CD8-positive, alpha-beta memory T cell (primary cell): ENCODE results near the gene KRT71. TPM values are rescaled to one million over a fixed set of nuclear protein-coding genes. Genes with fewer than 3 reads are reported as not detected.
A peak's percentile ranks its signal among the peaks of the same experiment; 100 is the strongest.

Source experiments
- CTCF ChIA-PET: fragments of 350-600 bp; sonication (Branson Sonifier 250); formaldehyde crosslinking; loops from one replicate; lab custom pipeline; 2021; ENCODE audit warnings: antibody characterized with exemption; lab: Charles Lee
- POLR2A ChIA-PET: fragments of 350-600 bp; sonication (Branson Sonifier 250); formaldehyde crosslinking; loops from one replicate; lab custom pipeline; 2021; ENCODE audit warnings: antibody characterized with exemption; lab: Charles Lee
- DNase-seq, 5 donors: peaks; one replicate each; pipeline versions ENCODE4 v3.0.0 to v3.0.0-alpha.2; 2020 to 2022; ENCODE audit warnings: mixed read lengths in 1 of 5
- H3K27ac ChIP-seq: one replicate; pipeline ENCODE4 v1.7.0; 2013; ENCODE audit warnings: low read depth, mild to moderate bottlenecking, low read length, moderate library complexity
- H3K27me3 ChIP-seq: 2 replicates; pipeline ENCODE4 v1.7.0; 2013; ENCODE audit warnings: low read length, mild to moderate bottlenecking; ENCODE audit not compliant: insufficient read depth, poor library complexity, severe bottlenecking
- H3K36me3 ChIP-seq: 2 replicates; pipeline ENCODE4 v1.7.0; 2013; ENCODE audit warnings: mild to moderate bottlenecking, low read length, moderate library complexity; ENCODE audit not compliant: insufficient read depth
- H3K4me1 ChIP-seq: 2 replicates; pipeline ENCODE4 v1.7.0; 2013; ENCODE audit warnings: mild to moderate bottlenecking, low read length, moderate library complexity; ENCODE audit not compliant: insufficient read depth
- H3K4me3 ChIP-seq: 2 replicates; pipeline ENCODE4 v1.7.0; 2013; ENCODE audit warnings: mild to moderate bottlenecking, low read length
- H3K9me3 ChIP-seq: 2 replicates; pipeline ENCODE4 v1.7.0; 2013; ENCODE audit warnings: mild to moderate bottlenecking, low read length
- H3K27ac Mint-ChIP-seq, 8 donors: one replicate each; pipeline ENCODE4 v1.8.0; 2020 to 2021; ENCODE audit warnings: mixed read lengths in 8 of 8, mild to moderate bottlenecking in 6 of 8, inconsistent platforms in 3 of 8, moderate library complexity in 3 of 8
- H3K27me3 Mint-ChIP-seq, 2 donors: one replicate each; pipeline ENCODE4 v1.8.0; 2020 to 2021; ENCODE audit warnings: mixed read lengths in 2 of 2, mild to moderate bottlenecking in 1 of 2, moderate library complexity in 1 of 2
- H3K36me3 Mint-ChIP-seq, 3 donors: one replicate each; pipeline ENCODE4 v1.8.0; 2020 to 2021; ENCODE audit warnings: mixed read lengths in 3 of 3, inconsistent platforms in 1 of 3, mild to moderate bottlenecking in 1 of 3
- H3K4me1 Mint-ChIP-seq, 3 donors: one replicate each; pipeline ENCODE4 v1.8.0; 2020 to 2021; ENCODE audit warnings: mixed read lengths in 3 of 3, inconsistent platforms in 1 of 3, mild to moderate bottlenecking in 1 of 3
- H3K4me3 Mint-ChIP-seq, 7 donors: one replicate each; pipeline ENCODE4 v1.8.0; 2020 to 2021; ENCODE audit warnings: mixed read lengths in 7 of 7, mild to moderate bottlenecking in 6 of 7, moderate library complexity in 4 of 7, inconsistent platforms in 2 of 7
- H3K9me3 Mint-ChIP-seq, 5 donors: one replicate each; pipeline ENCODE4 v1.8.0; 2020 to 2022; ENCODE audit warnings: mixed read lengths in 5 of 5, mild to moderate bottlenecking in 3 of 5, moderate library complexity in 2 of 5, inconsistent platforms in 1 of 5
- polyA plus RNA-seq: library from polyadenylated mRNA; unstranded; fragments of 300-500 nt; fragmentation: Illumina TruSeq; gene quantifications from one replicate; pipeline ENCODE4 v1.2.3, GENCODE V29; 2021
- total RNA-seq, 2 experiments: library from RNA; stranded (reverse); gene quantifications; one replicate each; pipeline ENCODE4 v1.2.3, GENCODE V29; 2021

Gene KRT71
- total and polyA plus RNA-seq, 3 experiments from 2014 or later: not detected

DNA sequence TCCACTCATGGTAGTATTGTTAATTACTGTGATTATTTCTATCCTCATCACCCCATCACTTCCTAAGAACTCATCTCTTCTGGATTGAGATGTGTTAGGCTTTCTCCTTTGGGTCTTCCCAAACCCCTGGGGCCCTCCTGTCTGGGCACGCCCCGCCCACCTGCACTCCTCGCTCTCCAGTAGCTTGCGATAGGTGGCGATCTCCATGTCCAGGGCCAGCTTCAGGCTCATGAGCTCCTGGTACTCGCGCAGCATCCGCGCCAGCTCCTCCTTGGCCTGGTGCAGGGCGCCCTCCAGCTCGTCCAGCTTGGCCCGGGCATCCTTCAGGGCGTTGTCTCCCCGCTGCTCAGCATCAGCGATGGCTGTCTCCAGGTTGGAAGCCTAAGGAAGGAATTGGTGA, 6.8 kb downstream of the KRT71 start:
- Histone ChIP-seq H3K36me3 (no peaks in the 10 kb centered on the region), H3K27me3 (no peaks in the 10 kb centered on the region), H3K4me1 (no peaks in the 10 kb centered on the region), H3K27ac (no peak overlapping the region), H3K4me3 (no peak overlapping the region), H3K9me3 (no peaks in the 10 kb centered on the region)
- POLR2A ChIA-PET: no interaction called here
- H3K27ac Mint-ChIP-seq: no peak overlapping the region
- H3K36me3 Mint-ChIP-seq: no peaks in the 10 kb centered on the region
- no peak for DNase-seq
- no peaks in the 10 kb centered on the region for H3K9me3 Mint-ChIP-seq
- CTCF ChIA-PET: no interaction called here
- peaks cover 0 to 17% (median 4%) of the 10 kb centered on the region in 3 donors for H3K4me1 Mint-ChIP-seq
- H3K27me3 Mint-ChIP-seq: peaks cover 7 to 20% of the 10 kb centered on the region in 2 donors
- H3K4me3 Mint-ChIP-seq: no peak overlapping the region

GRCh38 chr12:52543985-52544883, 8.7 kb downstream of the KRT71 start:
- CTCF ChIA-PET: interaction anchor here (1.2 kb wide), 1 partner anchor 10 kb away, joined by 3 read pairs; no protein-coding TSS in a partner anchor
- peaks cover 0 to 16% (median 4%) of the 10 kb centered on the region in 3 donors for H3K4me1 Mint-ChIP-seq
- H3K4me3 Mint-ChIP-seq: no peak overlapping the region

DNA sequence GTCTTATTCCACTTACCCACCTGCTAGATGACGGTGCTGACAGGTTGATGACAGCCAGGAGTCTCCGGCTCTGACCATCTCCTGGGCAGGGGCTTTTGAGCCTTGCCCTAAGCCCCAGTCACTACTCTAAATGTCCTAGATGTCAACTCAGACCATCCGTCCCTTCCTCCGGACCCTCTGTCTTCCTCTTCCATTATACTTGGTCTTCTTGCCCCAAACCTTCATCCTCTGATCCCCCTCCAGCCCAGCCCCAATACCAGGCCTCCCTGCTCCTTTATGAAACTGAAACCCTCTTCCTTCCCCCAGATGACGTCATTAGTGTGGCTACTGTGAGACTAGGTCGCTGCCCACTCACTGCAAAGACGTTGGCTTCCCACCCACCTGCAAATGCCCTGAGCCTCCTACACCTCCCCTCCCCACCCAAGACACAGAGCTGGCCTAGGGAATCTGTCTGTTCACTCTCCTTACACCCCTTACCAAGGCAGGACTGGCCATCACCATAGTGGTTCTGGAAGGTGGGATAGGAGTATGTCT, 10.1 kb downstream of the KRT71 start:
- H3K27ac ChIP-seq: no peak overlapping the region
- Mint-ChIP-seq H3K36me3 (no peaks in the 10 kb centered on the region), H3K27ac (peak overlapping the region in 3 of 8 donors; percentile 19 to 91 (median 33)), H3K4me3 (no peak overlapping the region), H3K9me3 (no peaks in the 10 kb centered on the region), H3K27me3 (peaks cover 5 to 14% of the 10 kb centered on the region in 2 donors), H3K4me1 (peaks cover 0 to 14% (median 4%) of the 10 kb centered on the region in 3 donors)
- no peaks in the 10 kb centered on the region for H3K36me3 ChIP-seq
- ChIA-PET POLR2A (no interaction called here), CTCF (no interaction called here)
- DNase-seq: no peak
- H3K4me1 ChIP-seq: no peaks in the 10 kb centered on the region
- H3K9me3 ChIP-seq: no peaks in the 10 kb centered on the region
- H3K27me3 ChIP-seq: no peaks in the 10 kb centered on the region
- no peak overlapping the region for H3K4me3 ChIP-seq

More at GRCh38 chr12:52543985-52544883, 8.7 kb downstream of the KRT71 start:
- no peak overlapping the region for H3K27ac ChIP-seq
- no peaks in the 10 kb centered on the region for H3K9me3 ChIP-seq
- H3K4me3 ChIP-seq: no peak overlapping the region
- POLR2A ChIA-PET: no interaction called here
- Mint-ChIP-seq H3K36me3 (no peaks in the 10 kb centered on the region), H3K9me3 (no peaks in the 10 kb centered on the region), H3K27ac (peak overlapping the region in 1 of 8 donors; percentile 86), H3K27me3 (peaks cover 3 to 14% of the 10 kb centered on the region in 2 donors)
- DNase-seq: no peak
- no peaks in the 10 kb centered on the region for H3K27me3 ChIP-seq
- no peaks in the 10 kb centered on the region for H3K4me1 ChIP-seq
- H3K36me3 ChIP-seq: no peaks in the 10 kb centered on the region

- H3K4me3 Mint-ChIP-seq: no peak overlapping the region
- no peaks in the 10 kb centered on the region for H3K4me1 ChIP-seq
- no peak overlapping the region for H3K4me3 ChIP-seq
- ChIA-PET CTCF (no interaction called here), POLR2A (no interaction called here)
- no peaks in the 10 kb centered on the region for H3K9me3 Mint-ChIP-seq
- H3K4me1 Mint-ChIP-seq: peaks cover 0 to 9% (median under 1%) of the 10 kb centered on the region in 3 donors
- H3K36me3 Mint-ChIP-seq: no peaks in the 10 kb centered on the region
- H3K27me3 Mint-ChIP-seq: peaks cover 6 to 14% of the 10 kb centered on the region in 2 donors
- H3K9me3 ChIP-seq: no peaks in the 10 kb centered on the region
- H3K27ac Mint-ChIP-seq: no peak overlapping the region
- H3K27me3 ChIP-seq: no peaks in the 10 kb centered on the region
- DNase-seq: no peak
- H3K27ac ChIP-seq: no peak overlapping the region
- H3K36me3 ChIP-seq: no peaks in the 10 kb centered on the region
Observed at GRCh38 chr12:52542157-52542556, 10.8 kb downstream of the KRT71 start.

DNA sequence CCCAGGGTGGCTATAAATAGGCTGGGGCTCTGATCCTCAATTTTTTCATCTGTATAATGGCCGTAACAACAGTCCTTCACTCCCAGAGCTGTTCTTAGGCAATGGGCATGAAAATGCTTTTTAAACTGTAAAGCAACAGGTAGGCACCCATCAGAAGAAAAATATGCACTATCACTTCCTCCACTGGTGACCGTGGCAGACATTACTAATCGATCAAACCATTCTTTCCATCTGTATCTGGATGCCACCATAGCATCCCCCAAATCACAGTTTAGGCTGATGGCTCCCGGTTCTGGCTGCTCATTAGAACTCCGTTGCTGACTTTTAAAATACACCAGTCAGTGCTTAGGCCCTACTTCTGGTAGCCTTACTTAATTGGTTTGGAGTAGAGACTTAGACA, 11.2 kb downstream of the KRT71 start:
- ChIA-PET POLR2A (no interaction called here), CTCF (no interaction called here)
- no peaks in the 10 kb centered on the region for H3K4me1 ChIP-seq
- Mint-ChIP-seq H3K4me1 (peaks cover 0 to 7% (median 0%) of the 10 kb centered on the region in 3 donors), H3K9me3 (no peaks in the 10 kb centered on the region), H3K4me3 (no peak overlapping the region), H3K36me3 (no peaks in the 10 kb centered on the region), H3K27me3 (peaks cover 10 to 13% of the 10 kb centered on the region in 2 donors), H3K27ac (no peak overlapping the region)
- no peaks in the 10 kb centered on the region for H3K27me3 ChIP-seq
- no peak overlapping the region for H3K27ac ChIP-seq
- H3K36me3 ChIP-seq: no peaks in the 10 kb centered on the region
- DNase-seq: no peak
- no peaks in the 10 kb centered on the region for H3K9me3 ChIP-seq
- H3K4me3 ChIP-seq: no peak overlapping the region

GRCh38 chr12:52540531-52540930, 12.4 kb downstream of the KRT71 start:
- DNase-seq: no peak
- Mint-ChIP-seq H3K9me3 (no peaks in the 10 kb centered on the region), H3K27me3 (peaks cover 4 to 10% of the 10 kb centered on the region in 2 donors), H3K4me3 (no peak overlapping the region), H3K4me1 (peaks cover 0 to 6% (median 0%) of the 10 kb centered on the region in 3 donors), H3K36me3 (no peaks in the 10 kb centered on the region), H3K27ac (no peak overlapping the region)
- no peaks in the 10 kb centered on the region for H3K4me1 ChIP-seq
- POLR2A ChIA-PET: no interaction called here
- H3K27ac ChIP-seq: no peak overlapping the region
- no peaks in the 10 kb centered on the region for H3K27me3 ChIP-seq
- H3K4me3 ChIP-seq: no peak overlapping the region
- H3K9me3 ChIP-seq: no peaks in the 10 kb centered on the region
- no peaks in the 10 kb centered on the region for H3K36me3 ChIP-seq
- CTCF ChIA-PET: no interaction called here

DNA sequence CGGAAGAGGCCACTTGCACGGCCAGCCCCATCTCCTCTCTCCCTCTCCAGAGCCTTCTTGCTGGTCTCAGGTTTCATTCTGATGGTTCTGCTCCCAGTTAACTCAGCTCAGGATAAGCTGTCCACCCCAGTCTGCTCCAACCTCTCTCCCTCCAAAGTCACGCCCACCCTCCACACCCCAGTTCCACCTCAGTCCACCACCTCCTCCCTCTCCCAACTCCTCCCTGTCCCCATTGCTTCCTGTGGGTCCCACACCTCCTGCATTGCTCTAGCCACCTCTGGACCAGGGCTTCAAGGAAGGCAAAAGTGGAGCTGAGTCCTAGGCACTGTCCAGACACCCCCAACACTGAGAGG, 13.1 kb downstream of the KRT71 start:
- Mint-ChIP-seq H3K4me1 (peaks cover 0 to 6% (median 0%) of the 10 kb centered on the region in 3 donors), H3K36me3 (no peaks in the 10 kb centered on the region), H3K4me3 (no peak overlapping the region), H3K27ac (no peak overlapping the region), H3K27me3 (peaks cover 4 to 10% of the 10 kb centered on the region in 2 donors), H3K9me3 (no peaks in the 10 kb centered on the region)
- Histone ChIP-seq H3K9me3 (no peaks in the 10 kb centered on the region), H3K4me3 (no peak overlapping the region), H3K4me1 (no peaks in the 10 kb centered on the region), H3K27me3 (no peaks in the 10 kb centered on the region), H3K27ac (no peak overlapping the region), H3K36me3 (no peaks in the 10 kb centered on the region)
- DNase-seq: no peak
- ChIA-PET POLR2A (no interaction called here), CTCF (no interaction called here)

DNA sequence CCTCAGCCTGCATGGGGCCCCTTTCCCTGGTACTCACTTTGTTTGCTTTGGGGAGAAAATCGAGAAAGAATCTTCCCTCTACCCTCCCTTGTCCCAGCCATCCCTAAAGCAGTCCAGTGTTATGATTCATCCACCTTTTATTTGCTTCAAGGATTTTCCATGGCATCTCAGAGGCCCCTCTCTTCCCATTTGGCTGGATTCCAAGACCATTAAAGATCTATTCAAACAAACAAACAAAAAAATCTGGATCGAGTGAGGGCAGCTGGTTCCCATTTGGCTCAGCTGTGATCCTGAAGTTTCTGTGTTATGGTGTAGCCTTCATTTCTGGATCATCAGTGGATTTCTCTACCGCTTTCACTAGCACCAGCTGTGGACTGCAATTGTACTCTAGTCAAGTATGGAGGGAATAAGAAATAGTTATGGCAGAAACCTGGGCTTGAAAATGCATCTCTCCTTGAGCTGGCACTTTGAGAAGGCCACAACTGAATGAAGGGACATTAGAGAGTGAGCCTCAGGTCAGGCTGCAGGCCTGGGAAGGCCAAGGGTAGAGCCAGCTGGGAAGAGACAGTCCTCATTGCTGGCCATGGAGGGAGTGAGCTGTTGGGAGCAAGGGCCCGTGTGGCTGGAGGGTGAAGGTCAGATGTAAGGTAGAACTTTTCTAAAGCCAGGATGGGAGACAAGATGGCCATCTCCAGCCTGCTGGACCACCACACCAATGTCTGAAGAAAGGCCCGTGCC, 13.7 kb downstream of the KRT71 start:
- ChIA-PET POLR2A (no interaction called here), CTCF (no interaction called here)
- Mint-ChIP-seq H3K4me1 (peaks cover 0 to 6% (median 0%) of the 10 kb centered on the region in 3 donors), H3K9me3 (no peaks in the 10 kb centered on the region), H3K27me3 (peaks cover 4 to 11% of the 10 kb centered on the region in 2 donors), H3K27ac (no peak overlapping the region), H3K4me3 (no peak overlapping the region), H3K36me3 (no peaks in the 10 kb centered on the region)
- Histone ChIP-seq H3K4me1 (no peaks in the 10 kb centered on the region), H3K27ac (no peak overlapping the region), H3K27me3 (no peaks in the 10 kb centered on the region), H3K4me3 (no peak overlapping the region), H3K9me3 (no peaks in the 10 kb centered on the region), H3K36me3 (no peaks in the 10 kb centered on the region)
- DNase-seq: no peak
